Coronary artery (tissue), 2 donors: ENCODE data around the gene PIK3AP1.

Source experiments
- DNase-seq: peaks from one replicate; pipeline ENCODE4 v3.0.0-alpha.2; 2017; ENCODE audit warnings: low spot score
- H3K27ac ChIP-seq, 2 donors: fragments of 200-600 bp; sonication (generic); one replicate each; pipeline ENCODE4 v1.5.1; 2016 to 2019
- H3K4me3 ChIP-seq: fragments of 200-600 bp; sonication (generic); 2 replicates; pipeline ENCODE4 v1.5.1; 2016; ENCODE audit warnings: mild to moderate bottlenecking, moderate library complexity
- TF ChIP-seq, protein P1 (sequence below): fragments of 200-600 bp; sonication (generic); IDR thresholded peaks from one replicate; pipeline ENCODE4 v1.5.1; 2019; ENCODE audit warnings: antibody characterized with exemption

PIK3AP1 gene

GRCh38 chr10:96719200-96719599 lies 1.1 kb downstream of the PIK3AP1 start:
- Histone ChIP-seq H3K27ac (peak overlapping the region in 1 of 2 donors; percentile 72), H3K4me3 (peak overlapping the region; percentile 76)
- TF ChIP-seq, protein P1, sequence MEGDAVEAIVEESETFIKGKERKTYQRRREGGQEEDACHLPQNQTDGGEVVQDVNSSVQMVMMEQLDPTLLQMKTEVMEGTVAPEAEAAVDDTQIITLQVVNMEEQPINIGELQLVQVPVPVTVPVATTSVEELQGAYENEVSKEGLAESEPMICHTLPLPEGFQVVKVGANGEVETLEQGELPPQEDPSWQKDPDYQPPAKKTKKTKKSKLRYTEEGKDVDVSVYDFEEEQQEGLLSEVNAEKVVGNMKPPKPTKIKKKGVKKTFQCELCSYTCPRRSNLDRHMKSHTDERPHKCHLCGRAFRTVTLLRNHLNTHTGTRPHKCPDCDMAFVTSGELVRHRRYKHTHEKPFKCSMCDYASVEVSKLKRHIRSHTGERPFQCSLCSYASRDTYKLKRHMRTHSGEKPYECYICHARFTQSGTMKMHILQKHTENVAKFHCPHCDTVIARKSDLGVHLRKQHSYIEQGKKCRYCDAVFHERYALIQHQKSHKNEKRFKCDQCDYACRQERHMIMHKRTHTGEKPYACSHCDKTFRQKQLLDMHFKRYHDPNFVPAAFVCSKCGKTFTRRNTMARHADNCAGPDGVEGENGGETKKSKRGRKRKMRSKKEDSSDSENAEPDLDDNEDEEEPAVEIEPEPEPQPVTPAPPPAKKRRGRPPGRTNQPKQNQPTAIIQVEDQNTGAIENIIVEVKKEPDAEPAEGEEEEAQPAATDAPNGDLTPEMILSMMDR, result no peak
- no peak for DNase-seq

DNA sequence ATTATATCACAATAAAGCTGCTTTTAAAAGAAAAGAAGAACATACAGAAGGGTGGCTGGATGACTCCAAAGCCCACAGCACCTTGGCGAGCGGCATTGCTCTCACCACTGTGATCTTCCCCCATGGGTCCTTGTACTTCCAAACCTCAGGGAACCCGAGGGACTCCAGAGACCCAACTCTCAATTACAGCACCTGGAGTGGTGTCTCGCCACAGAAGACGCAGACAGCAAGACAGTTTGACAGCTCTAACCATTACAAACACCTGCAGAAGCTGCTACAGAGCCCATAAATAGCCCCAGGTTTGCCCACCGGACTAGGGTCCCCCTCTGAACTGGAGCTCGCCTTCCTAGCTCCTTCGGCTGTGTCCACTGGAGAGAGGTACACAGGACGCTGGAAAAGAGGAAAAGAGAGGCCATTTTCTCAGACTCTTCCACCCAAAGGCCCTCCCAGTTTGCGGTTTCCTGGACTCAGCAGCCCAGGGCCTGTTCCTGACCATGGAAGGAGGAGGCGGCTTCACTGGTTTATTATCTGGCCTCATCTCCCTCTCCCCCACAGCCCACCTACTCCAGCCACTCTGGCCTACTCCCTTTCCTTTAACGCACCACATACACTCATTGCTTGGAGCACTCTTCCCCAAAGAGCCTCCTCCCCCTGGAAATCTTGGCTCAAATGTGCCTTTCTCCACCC lies 1.9 kb downstream of the PIK3AP1 start:
- Histone ChIP-seq H3K4me3 (peak overlapping the region; percentile 76), H3K27ac (peak overlapping the region in 1 of 2 donors; percentile 72)
- no peak for DNase-seq
- TF ChIP-seq, protein P1, result no peak

DNA sequence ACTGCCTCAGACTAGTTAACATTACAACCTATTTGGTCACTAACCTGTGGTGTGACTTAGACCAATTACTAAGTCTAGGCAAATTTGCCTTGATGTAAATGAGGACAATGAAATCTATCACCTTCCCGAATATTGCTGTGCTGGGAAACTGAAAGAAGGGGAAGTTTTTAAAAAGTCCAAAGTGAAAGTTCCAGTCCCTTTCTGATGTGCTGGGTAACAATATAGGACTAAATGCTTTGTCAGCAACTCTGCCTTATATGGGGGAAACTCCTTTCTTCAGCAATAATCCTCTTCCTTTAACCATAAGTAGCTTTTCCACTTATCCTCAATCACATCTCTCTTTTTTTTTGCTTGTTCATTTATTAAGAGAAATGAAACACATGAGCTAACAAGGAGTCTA lies 3.9 kb downstream of the PIK3AP1 start:
- Histone ChIP-seq H3K27ac (no peak overlapping the region), H3K4me3 (no peak overlapping the region)
- no peak for DNase-seq
- TF ChIP-seq, protein P1, result no peak

GRCh38 chr10:96714746-96715255 lies 5.5 kb downstream of the PIK3AP1 start:
- TF ChIP-seq, protein P1, result no peak
- Histone ChIP-seq H3K27ac (no peak overlapping the region), H3K4me3 (no peak overlapping the region)
- DNase-seq, result no peak

DNA sequence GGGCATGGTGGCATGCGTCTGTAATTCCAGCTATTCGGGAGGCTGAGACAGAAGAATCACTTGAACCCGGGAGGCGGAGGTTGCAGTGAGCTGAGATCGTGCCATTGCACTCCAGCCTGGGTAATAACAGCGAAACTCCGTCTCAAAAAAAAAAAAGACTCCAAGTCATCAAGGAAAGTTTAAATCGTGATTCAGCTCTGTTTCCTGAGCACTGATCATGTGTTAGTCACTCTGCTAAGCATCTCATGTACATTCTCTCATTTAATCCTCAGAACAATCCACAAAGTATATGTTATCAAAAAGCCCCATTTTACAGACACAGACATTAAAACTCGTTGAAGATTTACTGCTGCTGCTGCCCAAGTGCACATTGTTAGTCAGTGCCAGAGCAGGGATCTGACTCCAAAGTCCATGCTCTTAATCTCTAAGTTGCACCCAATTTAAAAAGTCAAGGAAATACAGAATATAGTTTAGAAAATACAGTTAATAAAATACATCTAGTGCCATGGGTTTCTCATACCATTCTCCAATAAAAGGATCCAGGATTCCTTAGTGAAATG lies 6.2 kb downstream of the PIK3AP1 start:
- no peak for DNase-seq
- TF ChIP-seq, protein P1, result no peak
- Histone ChIP-seq H3K27ac (no peak overlapping the region), H3K4me3 (no peak overlapping the region)

DNA sequence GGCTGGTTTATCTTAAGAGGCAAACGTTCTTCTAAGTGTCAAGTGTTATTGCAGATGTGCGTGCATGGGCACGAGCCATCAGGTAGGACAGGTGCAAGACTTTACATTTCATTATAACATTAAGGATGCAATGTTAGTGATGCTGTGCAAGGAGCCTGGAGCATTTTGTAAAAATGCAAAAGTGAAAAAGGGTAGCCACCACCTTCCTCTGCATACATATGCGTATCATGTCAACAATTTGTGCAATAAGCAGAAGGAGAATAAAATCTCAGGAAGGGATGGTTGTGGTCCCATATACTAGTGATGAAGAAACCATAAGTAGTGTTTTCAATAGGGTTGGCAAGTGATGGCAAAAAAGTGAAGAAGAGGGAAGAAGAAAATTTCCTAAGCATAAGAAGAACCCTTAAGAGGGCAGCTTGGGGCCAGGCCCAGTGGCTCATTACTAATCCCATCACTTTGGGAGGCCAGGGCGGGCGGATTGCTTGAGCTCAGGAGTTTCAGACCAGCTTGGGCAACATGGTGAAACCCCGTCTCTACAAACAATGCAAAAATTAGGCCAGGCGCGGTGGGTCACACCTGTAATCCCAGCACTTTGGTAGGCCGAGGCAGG lies 7.5 kb downstream of the PIK3AP1 start:
- TF ChIP-seq, protein P1, result no peak
- Histone ChIP-seq H3K4me3 (no peak overlapping the region), H3K27ac (no peak overlapping the region)
- DNase-seq, result no peak
